Peyer's patch (tissue), 4 donors: ENCODE data around the gene PTGR3. TPM values are rescaled to one million over a fixed set of nuclear protein-coding genes. Genes with fewer than 3 reads are reported as not detected.

Experiments
- DNase-seq, 3 donors: peaks; one replicate each; pipeline ENCODE4 v3.0.0-alpha.2; 2017 to 2019
- H3K27ac ChIP-seq, 4 donors: fragments of 200-600 bp; sonication (generic); one replicate each; pipeline ENCODE4 v1.5.1; 2016 to 2019
- H3K27me3 ChIP-seq, 2 donors: fragments of 200-600 bp; sonication (generic); one replicate each; pipeline ENCODE4 v1.5.1; 2019
- H3K36me3 ChIP-seq, 3 donors: fragments of 200-600 bp; sonication (generic); one replicate each; pipeline ENCODE4 v1.5.1; 2016 to 2019
- H3K4me1 ChIP-seq, 4 donors: fragments of 200-600 bp; sonication (generic); one replicate each; pipeline ENCODE4 v1.5.1; 2016 to 2019
- H3K4me3 ChIP-seq, 4 donors: fragments of 200-600 bp; sonication (generic); 1 replicate in 3 of 4; 2 replicates in 1 of 4; pipeline ENCODE4 v1.5.1; 2016 to 2019; ENCODE audit warnings: mild to moderate bottlenecking in 1 of 4
- H3K9me3 ChIP-seq, 4 donors: fragments of 200-600 bp; sonication (generic); one replicate each; pipeline ENCODE4 v1.5.1; 2016 to 2019; ENCODE audit warnings: mild to moderate bottlenecking in 1 of 4
- CTCF ChIP-seq, 6 experiments: fragments of 450-650 bp in 4 of 6; fragments of 200-600 bp in 2 of 6; sonication (generic) in 1 of 6; IDR thresholded peaks; one replicate each; pipeline ENCODE4 v1.5.1; 2017 to 2019; ENCODE audit warnings: antibody characterized with exemption in 6 of 6, mild to moderate bottlenecking in 3 of 6, moderate library complexity in 1 of 6
- POLR2A ChIP-seq, 2 donors: fragments of 450-650 bp; IDR thresholded peaks; one replicate each; pipeline ENCODE4 v1.5.1; 2017; ENCODE audit warnings: antibody characterized with exemption in 2 of 2, mild to moderate bottlenecking in 2 of 2, moderate library complexity in 2 of 2
- total RNA-seq, 4 donors: library from RNA; depleted of rRNA; stranded (reverse); fragments of >200 nt; gene quantifications; one replicate each; pipeline ENCODE4 v1.1.0, GENCODE V29; 2016

Gene PTGR3
- total RNA-seq, 4 donors from 2014 or later = 19.6 to 24.1 (median 20.8) TPM

- Histone ChIP-seq H3K4me1 (peaks cover 0 to 68% (median 1%) of the 10 kb centered on the region in 4 donors), H3K27me3 (no peaks in the 10 kb centered on the region), H3K9me3 (no peaks in the 10 kb centered on the region), H3K36me3 (no peaks in the 10 kb centered on the region), H3K27ac (no peak overlapping the region), H3K4me3 (no peak overlapping the region)
- DNase-seq = no peak
- TF ChIP-seq POLR2A (IDR thresholded peaks at IDR 0.05) = no peak
- no peak for TF ChIP-seq CTCF (IDR thresholded peaks at IDR 0.05)
These were observed 13.5 kb upstream of the PTGR3 start for GRCh38 chr18:75222407-75222806.

GRCh38 chr18:75221897-75222296, 13.0 kb upstream of the PTGR3 start:
- no peaks in the 10 kb centered on the region for H3K27me3 ChIP-seq
- no peak overlapping the region for H3K27ac ChIP-seq
- DNase-seq = no peak
- H3K4me1 ChIP-seq = peaks cover 0 to 68% (median 2%) of the 10 kb centered on the region in 4 donors
- H3K4me3 ChIP-seq = no peak overlapping the region
- no peaks in the 10 kb centered on the region for H3K36me3 ChIP-seq
- H3K9me3 ChIP-seq = no peaks in the 10 kb centered on the region
- no peak for TF ChIP-seq POLR2A (IDR thresholded peaks at IDR 0.05)
- no peak for TF ChIP-seq CTCF (IDR thresholded peaks at IDR 0.05)

DNA sequence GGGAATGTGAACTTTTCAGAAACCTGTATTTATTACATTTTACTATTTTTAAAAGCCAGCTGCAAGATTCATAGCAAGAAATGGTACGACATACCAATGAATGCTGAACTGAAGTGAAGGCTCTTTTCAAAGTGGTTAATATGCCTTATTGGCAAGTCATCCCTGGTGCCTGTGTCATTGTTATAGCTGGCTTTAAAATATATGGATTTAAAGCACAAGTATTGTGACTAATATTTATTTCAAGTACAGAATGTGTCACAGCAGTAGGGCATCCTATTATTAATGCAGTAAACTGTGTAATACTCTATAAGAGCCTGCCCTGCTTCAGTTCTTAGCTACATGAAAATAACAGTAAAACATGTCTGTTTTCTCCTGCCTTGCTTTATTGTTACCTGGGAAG, 12.5 kb upstream of the PTGR3 start:
- Histone ChIP-seq H3K4me1 (peaks cover 0 to 68% (median 4%) of the 10 kb centered on the region in 4 donors), H3K27ac (peak overlapping the region in 1 of 4 donors; percentile 83), H3K36me3 (no peaks in the 10 kb centered on the region), H3K27me3 (no peaks in the 10 kb centered on the region), H3K9me3 (no peaks in the 10 kb centered on the region), H3K4me3 (no peak overlapping the region)
- TF ChIP-seq POLR2A (IDR thresholded peaks at IDR 0.05) = no peak
- TF ChIP-seq CTCF (IDR thresholded peaks at IDR 0.05) = no peak
- no peak for DNase-seq

- no peak for DNase-seq
- Histone ChIP-seq H3K36me3 (no peaks in the 10 kb centered on the region), H3K4me1 (peaks cover 0 to 69% (median 7%) of the 10 kb centered on the region in 4 donors), H3K4me3 (no peak overlapping the region), H3K27ac (peak overlapping the region in 3 of 4 donors; percentile 9 to 83 (median 75)), H3K27me3 (no peaks in the 10 kb centered on the region), H3K9me3 (no peaks in the 10 kb centered on the region)
- TF ChIP-seq CTCF (IDR thresholded peaks at IDR 0.05) = no peak
- TF ChIP-seq POLR2A (IDR thresholded peaks at IDR 0.05) = no peak
These were observed 11.8 kb upstream of the PTGR3 start for GRCh38 chr18:75220551-75221355.

DNA sequence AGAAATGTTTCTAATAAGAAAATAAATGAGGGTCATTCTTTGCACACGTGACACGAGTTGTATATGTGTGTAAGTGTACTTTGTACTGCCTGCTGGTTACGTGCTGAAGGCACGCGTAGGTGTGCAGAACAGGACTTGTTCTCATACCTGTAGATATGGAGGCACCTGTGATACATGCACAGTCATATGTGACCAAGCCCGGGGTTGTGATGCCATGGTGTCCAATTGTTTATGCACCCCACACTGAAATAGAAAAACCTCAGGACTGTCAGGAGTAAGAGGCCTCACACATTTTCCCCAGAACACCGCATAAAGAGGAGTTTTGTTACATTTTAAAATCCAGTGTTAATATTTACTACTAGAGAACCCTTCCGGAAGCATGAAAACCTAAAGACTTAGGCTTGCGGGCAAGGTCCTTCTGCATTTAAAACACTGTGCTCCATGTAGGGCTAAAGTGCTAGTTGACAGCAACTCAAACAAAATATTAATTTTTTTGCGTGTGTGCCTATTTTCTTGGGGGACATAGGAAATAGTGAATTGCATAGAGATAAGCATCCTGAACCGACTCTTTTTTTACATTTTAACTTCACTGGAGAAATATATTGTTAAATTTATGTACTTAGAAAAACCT, 10.9 kb upstream of the PTGR3 start:
- peak in 1 of 3 donors; percentile 70 for DNase-seq
- TF ChIP-seq POLR2A (IDR thresholded peaks at IDR 0.05) (peak in 1 of 2 donors; percentile 45), CTCF (IDR thresholded peaks at IDR 0.05) (no peak)
- H3K27ac ChIP-seq = peak overlapping the region in 3 of 4 donors; percentile 9 to 83 (median 75)

More for the DNA sequence above, 10.9 kb upstream of the PTGR3 start:
- H3K4me1 ChIP-seq = peaks cover 0 to 71% (median 10%) of the 10 kb centered on the region in 4 donors
- no peaks in the 10 kb centered on the region for H3K36me3 ChIP-seq
- H3K27me3 ChIP-seq = no peaks in the 10 kb centered on the region
- peak overlapping the region in 1 of 4 donors; percentile 2 for H3K4me3 ChIP-seq
- H3K9me3 ChIP-seq = no peaks in the 10 kb centered on the region
